Measurements from ENCODE around the gene SUGP1.

The SUGP1 gene

GRCh38 chr19:19276386-19276785, 43.9 kb downstream of the SUGP1 start:
- Histone ChIP-seq H3K79me2 (ENCODE audit: control insufficient read depth, low read length) (no peaks in the 10 kb centered on the region), H3K9me2 (replicated peaks; ENCODE audit: control insufficient read depth, low read length) (no peaks in the 10 kb centered on the region), H3K4me2 (ENCODE audit: low read length) (no peak overlapping the region), H3K4me1 (ENCODE audit: control insufficient read depth, low read length) (no peaks in the 10 kb centered on the region), H3F3A (ENCODE audit: control insufficient read depth, insufficient read depth) (no peaks in the 10 kb centered on the region), H4K20me1 (ENCODE audit: control insufficient read depth, insufficient read depth, low read depth, low read length) (no peaks in the 10 kb centered on the region; the same call in 1 of the 2 replicates), H3K4me3 (ENCODE audit: low read length) (no peak overlapping the region), H3K27ac (ENCODE audit: low read depth, low read length) (no peak overlapping the region), H3K9me3 (ENCODE audit: control insufficient read depth, insufficient read depth, low read length) (no peaks in the 10 kb centered on the region), H3K27me3 (ENCODE audit: control insufficient read depth, low read length) (no peaks in the 10 kb centered on the region), H3K36me3 (ENCODE audit: control insufficient read depth, low read length) (peaks cover 40% of the 10 kb centered on the region)
- TF ChIP-seq EZH2phosphoT487 (IDR thresholded peaks at IDR 0.05; ENCODE audit: borderline replicate concordance, low read length) = no peak
- TF ChIP-seq CTCF (IDR thresholded peaks at IDR 0.05; ENCODE audit: low read depth, low read length, poor library complexity, severe bottlenecking) = no peak

- Histone ChIP-seq H4K20me1 (ENCODE audit: control insufficient read depth, insufficient read depth, low read depth, low read length) (no peaks in the 10 kb centered on the region; the same call in 1 of the 2 replicates), H3K9me2 (replicated peaks; ENCODE audit: control insufficient read depth, low read length) (no peaks in the 10 kb centered on the region), H3K4me3 (ENCODE audit: low read length) (no peak overlapping the region), H3K36me3 (ENCODE audit: control insufficient read depth, low read length) (peaks cover 28% of the 10 kb centered on the region), H3K4me2 (ENCODE audit: low read length) (no peak overlapping the region), H3K4me1 (ENCODE audit: control insufficient read depth, low read length) (no peaks in the 10 kb centered on the region), H3K27ac (ENCODE audit: low read depth, low read length) (no peak overlapping the region), H3K9me3 (ENCODE audit: control insufficient read depth, insufficient read depth, low read length) (no peaks in the 10 kb centered on the region), H3K79me2 (ENCODE audit: control insufficient read depth, low read length) (no peaks in the 10 kb centered on the region), H3F3A (ENCODE audit: control insufficient read depth, insufficient read depth) (no peaks in the 10 kb centered on the region), H3K27me3 (ENCODE audit: control insufficient read depth, low read length) (no peaks in the 10 kb centered on the region)
- TF ChIP-seq CTCF (IDR thresholded peaks at IDR 0.05; ENCODE audit: low read depth, low read length, poor library complexity, severe bottlenecking) (no peak), EZH2phosphoT487 (IDR thresholded peaks at IDR 0.05; ENCODE audit: borderline replicate concordance, low read length) (no peak)
Observed at GRCh38 chr19:19274716-19275565, 45.4 kb downstream of the SUGP1 start.

- Histone ChIP-seq H3K36me3 (ENCODE audit: control insufficient read depth, low read length) (peaks cover 20% of the 10 kb centered on the region), H3K9me2 (replicated peaks; ENCODE audit: control insufficient read depth, low read length) (no peaks in the 10 kb centered on the region), H3K79me2 (ENCODE audit: control insufficient read depth, low read length) (no peaks in the 10 kb centered on the region), H3K27ac (ENCODE audit: low read depth, low read length) (no peak overlapping the region), H3K4me3 (ENCODE audit: low read length) (no peak overlapping the region), H4K20me1 (ENCODE audit: control insufficient read depth, insufficient read depth, low read depth, low read length) (no peaks in the 10 kb centered on the region; the same call in 1 of the 2 replicates), H3K4me1 (ENCODE audit: control insufficient read depth, low read length) (no peaks in the 10 kb centered on the region), H3F3A (ENCODE audit: control insufficient read depth, insufficient read depth) (no peaks in the 10 kb centered on the region), H3K4me2 (ENCODE audit: low read length) (no peak overlapping the region), H3K9me3 (ENCODE audit: control insufficient read depth, insufficient read depth, low read length) (no peaks in the 10 kb centered on the region), H3K27me3 (ENCODE audit: control insufficient read depth, low read length) (no peaks in the 10 kb centered on the region)
- TF ChIP-seq EZH2phosphoT487 (IDR thresholded peaks at IDR 0.05; ENCODE audit: borderline replicate concordance, low read length) = no peak
- no peak for TF ChIP-seq CTCF (IDR thresholded peaks at IDR 0.05; ENCODE audit: low read depth, low read length, poor library complexity, severe bottlenecking)
Observed at GRCh38 chr19:19274146-19274545, 46.2 kb downstream of the SUGP1 start.

Data from DOHH2 (cell line).